CD14-positive monocyte (primary cell): ENCODE results near the gene PSMA7. TPM values are rescaled to one million over a fixed set of nuclear protein-coding genes. Genes with fewer than 3 reads are reported as not detected.

Source experiments
- DNase-seq, 3 donors: peaks; one replicate each; pipeline ENCODE4 v3.0.0-alpha.2; 2011 to 2022
- H2AFZ ChIP-seq: 2 replicates; pipeline ENCODE4 v1.6.0; 2012; ENCODE audit warnings: mild to moderate bottlenecking, low read depth, low read length, inconsistent platforms; ENCODE audit not compliant: insufficient read depth, poor library complexity, severe bottlenecking
- H3K27ac ChIP-seq, 2 donors: 1 replicate in 1 of 2; 2 replicates in 1 of 2; pipeline ENCODE4 v1.5.1; 2012 to 2013; ENCODE audit warnings: low read length in 2 of 2, control low read depth in 1 of 2, inconsistent platforms in 1 of 2, low read depth in 1 of 2, mild to moderate bottlenecking in 1 of 2
- H3K27me3 ChIP-seq, 2 donors: one replicate each; pipeline versions ENCODE4 v1.6.0 to v1.6.1; 2011 to 2013; ENCODE audit warnings: low read length in 2 of 2; ENCODE audit not compliant: control insufficient read depth in 2 of 2, insufficient read depth in 2 of 2
- H3K36me3 ChIP-seq, 2 donors: replicated peaks in 1 of 2; 1 replicate in 1 of 2; 2 replicates in 1 of 2; pipeline versions ENCODE4 v1.5.1 to v1.6.1; 2012 to 2013; ENCODE audit warnings: low read length in 2 of 2, control low read depth in 1 of 2, inconsistent platforms in 1 of 2, mild to moderate bottlenecking in 1 of 2; ENCODE audit not compliant: insufficient read depth in 2 of 2, control insufficient read depth in 1 of 2
- H3K4me1 ChIP-seq, 2 donors: 1 replicate in 1 of 2; 2 replicates in 1 of 2; pipeline versions ENCODE4 v1.5.1 to v1.6.1; 2012 to 2013; ENCODE audit warnings: low read length in 2 of 2, control low read depth in 1 of 2, inconsistent platforms in 1 of 2, mild to moderate bottlenecking in 1 of 2, moderate library complexity in 1 of 2; ENCODE audit not compliant: insufficient read depth in 2 of 2, control insufficient read depth in 1 of 2
- H3K4me2 ChIP-seq: replicated peaks from 2 replicates; pipeline ENCODE3; 2012; ENCODE audit warnings: low read length, moderate library complexity, mild to moderate bottlenecking; ENCODE audit not compliant: poor library complexity, severe bottlenecking; ENCODE audit errors: extremely low read depth
- H3K4me3 ChIP-seq, 3 experiments: fragments of 200-600 bp in 1 of 3; sonication (generic) in 1 of 3; replicated peaks in 1 of 3; 1 replicate in 2 of 3; 2 replicates in 1 of 3; pipeline ENCODE4 v1.5.1; 2011 to 2013; ENCODE audit warnings: low read length in 3 of 3, mild to moderate bottlenecking in 3 of 3, control low read depth in 2 of 3, low read depth in 2 of 3, inconsistent platforms in 1 of 3, moderate library complexity in 1 of 3
- H3K79me2 ChIP-seq: 2 replicates; pipeline ENCODE4 v1.6.0; 2012; ENCODE audit warnings: mild to moderate bottlenecking, control low read depth, inconsistent platforms, low read length, moderate library complexity; ENCODE audit not compliant: insufficient read depth
- H3K9ac ChIP-seq: 2 replicates; pipeline ENCODE4 v1.6.0; 2017; ENCODE audit warnings: low read length, mild to moderate bottlenecking; ENCODE audit not compliant: insufficient read depth, poor library complexity, severe bottlenecking
- H3K9me3 ChIP-seq, 2 donors: replicated peaks in 1 of 2; 1 replicate in 1 of 2; 2 replicates in 1 of 2; pipeline versions ENCODE4 v1.5.1 to v1.6.1; 2012 to 2013; ENCODE audit warnings: low read length in 2 of 2, control low read depth in 1 of 2; ENCODE audit not compliant: control insufficient read depth in 1 of 2, insufficient read depth in 1 of 2
- H4K20me1 ChIP-seq: 2 replicates; pipeline ENCODE4 v1.6.0; 2012; ENCODE audit warnings: mild to moderate bottlenecking, low read length, control low read depth, moderate library complexity; ENCODE audit not compliant: insufficient read depth
- H3K27ac Mint-ChIP-seq, 7 donors: one replicate each; pipeline ENCODE4 v1.8.0; 2020; ENCODE audit warnings: mild to moderate bottlenecking in 7 of 7, mixed read lengths in 7 of 7, moderate library complexity in 6 of 7, inconsistent platforms in 2 of 7
- H3K27me3 Mint-ChIP-seq, 3 donors: one replicate each; pipeline ENCODE4 v1.8.0; 2021 to 2022; ENCODE audit warnings: low read depth in 3 of 3, mild to moderate bottlenecking in 3 of 3, mixed read lengths in 3 of 3, moderate library complexity in 3 of 3, inconsistent platforms in 1 of 3
- H3K36me3 Mint-ChIP-seq, 2 donors: one replicate each; pipeline ENCODE4 v1.8.0; 2020; ENCODE audit warnings: mixed read lengths in 2 of 2, inconsistent platforms in 1 of 2, mild to moderate bottlenecking in 1 of 2
- H3K4me1 Mint-ChIP-seq: one replicate; pipeline ENCODE4 v1.8.0; 2020; ENCODE audit warnings: mild to moderate bottlenecking, mixed read lengths
- H3K4me3 Mint-ChIP-seq, 2 donors: one replicate each; pipeline ENCODE4 v1.8.0; 2020; ENCODE audit warnings: mild to moderate bottlenecking in 2 of 2, mixed read lengths in 2 of 2, moderate library complexity in 1 of 2
- H3K9me3 Mint-ChIP-seq, 7 donors: one replicate each; pipeline ENCODE4 v1.8.0; 2020 to 2022; ENCODE audit warnings: mixed read lengths in 7 of 7, mild to moderate bottlenecking in 6 of 7, moderate library complexity in 6 of 7, inconsistent platforms in 2 of 7
- CTCF ChIP-seq: fragments of 200-600 bp; IDR thresholded peaks from one replicate; pipeline ENCODE4 v1.8.0; 2022; ENCODE audit warnings: antibody characterized with exemption, mild to moderate bottlenecking
- WGBS: methylation state at CpG from one replicate; pipeline ENCODE4 v1.1.5; 2013; ENCODE audit warnings: missing lambda C conversion rate; ENCODE audit not compliant: insufficient coverage; 5-methylcytosine and 5-hydroxymethylcytosine counted together
- intact Hi-C, 2 donors: fragments of 100-400 bp; cut with micrococcal nuclease; formaldehyde crosslinking; loops; one replicate each; pipeline versions ENCODE4 v1.15.0 to v1.15.1; 2023
- polyA plus RNA-seq, 3 donors: library from polyadenylated mRNA; depleted of rRNA in 1 of 3; unstranded in 2 of 3; stranded (reverse) in 1 of 3; fragments of 300-500 nt in 2 of 3; fragments of >200 nt in 1 of 3; fragmentation: Illumina TruSeq in 2 of 3; gene quantifications; 1 replicate in 2 of 3; 2 replicates in 1 of 3; pipeline ENCODE4 v1.2.3, GENCODE V29; 2012 to 2021

PSMA7 gene
- polyA plus RNA-seq, 3 donors, result 402 to 668 (median 527) TPM

GRCh38 chr20:62170536-62170935 lies 27.3 kb upstream of the PSMA7 start:
- intact Hi-C loops, result no loop called here
- H4K20me1 ChIP-seq, result no peaks in the 10 kb centered on the region

GRCh38 chr20:62168890-62169435 lies 25.8 kb upstream of the PSMA7 start:
- WGBS, result 94% methylated on average over 15 of the region's 23 CpGs
- Histone ChIP-seq H3K4me2 (no peak overlapping the region), H2AFZ (no peak overlapping the region), H3K27me3 (no peaks in the 10 kb centered on the region), H3K36me3 (peaks cover 31 to 63% of the 10 kb centered on the region in 2 donors), H3K9ac (no peak overlapping the region), H3K27ac (no peak overlapping the region), H4K20me1 (no peaks in the 10 kb centered on the region), H3K4me1 (no peaks in the 10 kb centered on the region), H3K4me3 (no peak overlapping the region), H3K9me3 (no peaks in the 10 kb centered on the region), H3K79me2 (no peaks in the 10 kb centered on the region)
- intact Hi-C loops, result no loop called here
- H3K27me3 Mint-ChIP-seq, result no peaks in the 10 kb centered on the region
- TF ChIP-seq CTCF, result no peak
- peaks cover 51 to 86% of the 10 kb centered on the region in 2 donors for H3K36me3 Mint-ChIP-seq
- peak overlapping the region in 2 of 7 donors; percentile 16 to 36 for H3K27ac Mint-ChIP-seq
- DNase-seq, result no peak
- H3K4me1 Mint-ChIP-seq, result no peaks in the 10 kb centered on the region
- H3K9me3 Mint-ChIP-seq, result no peaks in the 10 kb centered on the region
- H3K4me3 Mint-ChIP-seq, result no peak overlapping the region

More at GRCh38 chr20:62170536-62170935, 27.3 kb upstream of the PSMA7 start:
- no peak for DNase-seq
- no peak for TF ChIP-seq CTCF
- Mint-ChIP-seq H3K36me3 (peaks cover 49 to 86% of the 10 kb centered on the region in 2 donors), H3K4me1 (no peaks in the 10 kb centered on the region), H3K9me3 (no peaks in the 10 kb centered on the region), H3K4me3 (no peak overlapping the region), H3K27me3 (peaks cover 0 to 2% (median 0%) of the 10 kb centered on the region in 3 donors), H3K27ac (no peak overlapping the region)
- no peak overlapping the region for H3K9ac ChIP-seq
- no peak overlapping the region for H3K4me3 ChIP-seq
- H3K4me1 ChIP-seq, result no peaks in the 10 kb centered on the region
- H3K4me2 ChIP-seq, result no peak overlapping the region
- no peak overlapping the region for H2AFZ ChIP-seq
- 100% methylated on average over 2 of the region's 9 CpGs for WGBS
- H3K27me3 ChIP-seq, result no peaks in the 10 kb centered on the region
- peaks cover 25 to 63% of the 10 kb centered on the region in 2 donors for H3K36me3 ChIP-seq
- H3K9me3 ChIP-seq, result no peaks in the 10 kb centered on the region
- no peak overlapping the region for H3K27ac ChIP-seq
- H3K79me2 ChIP-seq, result no peaks in the 10 kb centered on the region
